GM13976 (cell line): Measurements from ENCODE around the gene PLEKHO1.

Experiments used
- DNase-seq: peaks from one replicate; pipeline ENCODE4 v3.0.0; 2012; ENCODE audit warnings: low spot score
- in situ Hi-C: fragments of 300-500 bp; cut with MboI; formaldehyde crosslinking; loops from one replicate; pipeline ENCODE4 v1.12.0; 2022; ENCODE audit warnings: low sequenced_read_pairs, mixed read lengths, inconsistent platforms; ENCODE audit not compliant: unreplicated experiment
- TF ChIP-seq, protein P1 (sequence below): IDR thresholded peaks from 2 replicates; pipeline ENCODE4 v1.5.1; 2012; ENCODE audit warnings: borderline replicate concordance, mild to moderate bottlenecking; ENCODE audit not compliant: insufficient read depth; ENCODE audit errors: extremely low read depth, missing control alignments, control extremely low read depth

Gene PLEKHO1

GRCh38 chr1:150115121-150115520, 34.6 kb upstream of the PLEKHO1 start:
- in situ Hi-C loops = no loop called here
- DNase-seq = no peak
- TF ChIP-seq, protein P1, sequence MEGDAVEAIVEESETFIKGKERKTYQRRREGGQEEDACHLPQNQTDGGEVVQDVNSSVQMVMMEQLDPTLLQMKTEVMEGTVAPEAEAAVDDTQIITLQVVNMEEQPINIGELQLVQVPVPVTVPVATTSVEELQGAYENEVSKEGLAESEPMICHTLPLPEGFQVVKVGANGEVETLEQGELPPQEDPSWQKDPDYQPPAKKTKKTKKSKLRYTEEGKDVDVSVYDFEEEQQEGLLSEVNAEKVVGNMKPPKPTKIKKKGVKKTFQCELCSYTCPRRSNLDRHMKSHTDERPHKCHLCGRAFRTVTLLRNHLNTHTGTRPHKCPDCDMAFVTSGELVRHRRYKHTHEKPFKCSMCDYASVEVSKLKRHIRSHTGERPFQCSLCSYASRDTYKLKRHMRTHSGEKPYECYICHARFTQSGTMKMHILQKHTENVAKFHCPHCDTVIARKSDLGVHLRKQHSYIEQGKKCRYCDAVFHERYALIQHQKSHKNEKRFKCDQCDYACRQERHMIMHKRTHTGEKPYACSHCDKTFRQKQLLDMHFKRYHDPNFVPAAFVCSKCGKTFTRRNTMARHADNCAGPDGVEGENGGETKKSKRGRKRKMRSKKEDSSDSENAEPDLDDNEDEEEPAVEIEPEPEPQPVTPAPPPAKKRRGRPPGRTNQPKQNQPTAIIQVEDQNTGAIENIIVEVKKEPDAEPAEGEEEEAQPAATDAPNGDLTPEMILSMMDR = no peak

DNA sequence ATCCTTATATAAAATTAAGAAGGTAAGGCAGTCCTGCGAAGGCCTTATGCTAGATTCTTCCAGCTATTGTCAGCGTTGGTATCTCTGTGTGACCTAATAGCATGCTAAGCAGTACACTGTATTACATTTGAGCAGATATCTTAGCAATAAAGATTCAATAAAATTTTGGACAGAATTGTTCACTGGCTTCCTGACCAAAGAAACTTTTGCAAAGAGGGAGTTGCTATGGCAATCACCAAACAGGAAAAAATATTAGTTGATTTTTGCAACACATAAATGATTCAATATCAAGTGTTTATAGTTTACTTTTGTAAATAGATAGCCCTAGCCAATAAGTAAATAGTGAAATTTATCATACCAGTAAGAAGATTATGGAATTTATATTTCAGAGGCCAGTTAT, 31.0 kb upstream of the PLEKHO1 start:
- no peak for DNase-seq
- in situ Hi-C loops = no loop called here
- TF ChIP-seq, protein P1 = no peak

GRCh38 chr1:150121236-150121862, 28.4 kb upstream of the PLEKHO1 start:
- DNase-seq = no peak
- in situ Hi-C loops = no loop called here
- TF ChIP-seq, protein P1 = no peak

DNA sequence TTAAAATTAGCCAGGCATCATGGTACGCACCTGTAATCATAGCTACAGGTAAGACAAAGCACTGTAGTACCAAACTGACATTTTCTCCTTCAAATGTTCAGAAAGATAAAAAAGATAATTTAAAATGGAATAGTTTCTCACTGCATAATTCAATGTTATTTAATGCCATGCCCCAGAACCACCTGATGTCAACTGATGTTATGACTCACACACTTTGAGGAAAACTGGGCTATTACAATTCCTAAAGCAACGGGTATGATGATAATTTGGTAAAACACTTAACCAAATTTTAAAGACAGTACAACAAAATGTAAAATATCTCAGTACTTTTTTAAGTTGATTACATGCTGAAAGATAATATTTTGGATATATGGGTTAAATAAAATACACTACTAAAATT, 22.9 kb upstream of the PLEKHO1 start:
- TF ChIP-seq, protein P1 = no peak
- in situ Hi-C loops = no loop called here
- no peak for DNase-seq

DNA sequence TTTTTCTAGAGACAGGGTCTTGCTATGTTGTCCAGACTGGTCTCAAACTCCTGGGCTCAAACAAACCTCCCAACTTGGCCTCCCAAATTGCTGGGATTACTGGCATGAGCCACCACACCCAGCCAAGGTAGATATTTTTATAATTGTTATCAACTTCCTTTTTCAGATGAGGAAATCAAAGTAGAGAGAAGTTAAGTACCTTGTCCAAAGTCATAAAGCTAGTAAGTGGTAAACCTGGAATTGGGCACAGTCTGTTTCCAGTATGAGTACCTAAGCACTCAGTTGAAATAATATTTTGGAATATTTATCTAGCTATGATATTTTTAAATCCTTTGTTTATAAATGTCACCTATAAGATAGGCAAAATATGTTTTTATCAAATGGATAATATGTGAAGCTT, 22.3 kb upstream of the PLEKHO1 start:
- DNase-seq = no peak
- in situ Hi-C loops = no loop called here
- TF ChIP-seq, protein P1 = no peak

DNA sequence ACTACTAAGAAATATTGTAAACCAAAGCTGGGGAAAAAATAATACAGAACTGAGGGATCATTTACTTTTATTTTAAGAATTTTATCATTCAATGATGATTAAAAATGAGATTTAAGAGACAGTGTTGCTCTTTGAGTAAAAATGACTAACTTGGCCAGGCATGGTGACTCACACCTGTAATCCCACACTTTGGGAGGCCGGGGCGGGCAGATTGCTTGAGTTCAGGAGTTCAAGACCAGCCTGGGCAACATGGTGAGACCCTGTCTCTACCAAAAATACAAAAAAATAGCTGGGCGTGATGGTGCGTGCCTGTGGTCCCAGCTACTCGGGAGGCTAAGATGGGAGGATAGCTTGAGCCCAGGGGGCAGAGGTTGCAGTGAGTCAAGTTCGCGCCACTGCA, 21.8 kb upstream of the PLEKHO1 start:
- TF ChIP-seq, protein P1 = no peak
- DNase-seq = no peak
- in situ Hi-C loops = no loop called here
